HEK293 (cell line): ENCODE measurements around the gene YIPF1.

ENCODE experiments used
- CTCF ChIA-PET: fragments of 350-600 bp; formaldehyde crosslinking; extraction: SDS; loops from one replicate; lab custom pipeline; 2021; ENCODE audit warnings: antibody characterized with exemption; lab: Yijun Ruan, JAX
- POLR2A ChIA-PET: fragments of 300-600 bp; formaldehyde crosslinking; extraction: SDS; loops from one replicate; lab custom pipeline; 2020; ENCODE audit warnings: antibody characterized with exemption, inconsistent platforms; lab: Yijun Ruan, JAX
- H3K27ac ChIP-seq: fragments of 200-500 bp; sonication (Bioruptor generic); 2 replicates; pipeline ENCODE4 v1.5.1; 2014; ENCODE audit warnings: low read depth, low read length, control low read depth, inconsistent platforms; ENCODE audit errors: extremely low read depth
- H3K36me3 ChIP-seq, 2 experiments: fragments of 200-500 bp in 1 of 2; sonication (Bioruptor generic) in 1 of 2; 1 replicate in 1 of 2; 2 replicates in 1 of 2; pipeline ENCODE4 v1.5.1; 2014 to 2017; ENCODE audit warnings: inconsistent platforms in 2 of 2, low read length in 2 of 2; ENCODE audit not compliant: control insufficient read depth in 2 of 2, insufficient read depth in 1 of 2
- H3K4me1 ChIP-seq: fragments of 200-500 bp; sonication (Bioruptor generic); 2 replicates; pipeline ENCODE4 v1.5.1; 2014; ENCODE audit warnings: mild to moderate bottlenecking, low read length, inconsistent platforms; ENCODE audit not compliant: control insufficient read depth, insufficient read depth
- H3K4me3 ChIP-seq: 2 replicates; pipeline ENCODE4 v1.5.1; 2011; ENCODE audit warnings: low read depth, mild to moderate bottlenecking, control low read depth, low read length, moderate library complexity
- H3K9me3 ChIP-seq: fragments of 200-500 bp; sonication (Bioruptor generic); 2 replicates; pipeline ENCODE4 v1.5.1; 2014; ENCODE audit warnings: low read depth, low read length, inconsistent platforms; ENCODE audit not compliant: control insufficient read depth, insufficient read depth
- EGR2 ChIP-seq: fragments of 450-650 bp; formaldehyde crosslinking; IDR thresholded peaks from 2 replicates; pipeline ENCODE4 v1.5.1; 2016; ENCODE audit warnings: low read depth, missing biosample characterization, missing genetic modification characterization
- KLF16 ChIP-seq: fragments of 450-650 bp; formaldehyde crosslinking; IDR thresholded peaks from 2 replicates; pipeline ENCODE4 v1.5.1; 2017; ENCODE audit warnings: missing biosample characterization, missing genetic modification characterization
- MYNN ChIP-seq: fragments of 450-650 bp; formaldehyde crosslinking; IDR thresholded peaks from 2 replicates; pipeline ENCODE4 v1.5.1; 2016; ENCODE audit warnings: missing biosample characterization, missing genetic modification characterization, borderline replicate concordance
- OVOL3 ChIP-seq: fragments of 450-650 bp; formaldehyde crosslinking; IDR thresholded peaks from 2 replicates; pipeline ENCODE4 v1.5.1; 2016; ENCODE audit warnings: missing biosample characterization, missing genetic modification characterization
- PRDM1 ChIP-seq: fragments of 450-650 bp; formaldehyde crosslinking; IDR thresholded peaks from 2 replicates; pipeline ENCODE4; 2016; ENCODE audit warnings: missing biosample characterization, missing genetic modification characterization
- SCRT2 ChIP-seq: fragments of 450-650 bp; formaldehyde crosslinking; IDR thresholded peaks from 2 replicates; pipeline ENCODE4 v1.5.1; 2016; ENCODE audit warnings: missing biosample characterization, missing genetic modification characterization
- ZBTB7A ChIP-seq: fragments of 450-650 bp; formaldehyde crosslinking; IDR thresholded peaks from 2 replicates; pipeline ENCODE4 v1.5.1; 2016; ENCODE audit warnings: low read depth, missing biosample characterization, missing genetic modification characterization
- ZNF10 ChIP-seq: fragments of 450-650 bp; formaldehyde crosslinking; IDR thresholded peaks from 2 replicates; pipeline ENCODE4 v1.5.1; 2017; ENCODE audit warnings: missing biosample characterization, missing genetic modification characterization
- ZNF114 ChIP-seq: fragments of 450-650 bp; formaldehyde crosslinking; IDR thresholded peaks from 2 replicates; pipeline ENCODE4 v1.5.0; 2017; ENCODE audit warnings: missing biosample characterization, missing genetic modification characterization
- ZNF132 ChIP-seq: fragments of 450-650 bp; formaldehyde crosslinking; IDR thresholded peaks from 2 replicates; pipeline ENCODE4 v1.5.1; 2017; ENCODE audit warnings: missing biosample characterization, missing genetic modification characterization, borderline replicate concordance
- ZNF16 ChIP-seq: fragments of 450-650 bp; formaldehyde crosslinking; IDR thresholded peaks from 2 replicates; pipeline ENCODE4 v1.5.1; 2016; ENCODE audit warnings: low read depth, missing biosample characterization, missing genetic modification characterization
- ZNF184 ChIP-seq: fragments of 450-650 bp; IDR thresholded peaks from 2 replicates; pipeline ENCODE4 v1.5.1; 2018; ENCODE audit warnings: missing biosample characterization, mild to moderate bottlenecking, missing genetic modification characterization
- ZNF292 ChIP-seq: fragments of 450-650 bp; formaldehyde crosslinking; IDR thresholded peaks from 2 replicates; pipeline ENCODE4 v1.5.1; 2016; ENCODE audit warnings: low read depth, missing biosample characterization, missing genetic modification characterization, borderline replicate concordance
- ZNF354C ChIP-seq: fragments of 450-650 bp; formaldehyde crosslinking; IDR thresholded peaks from 2 replicates; pipeline ENCODE4 v1.5.1; 2016; ENCODE audit warnings: missing biosample characterization, missing genetic modification characterization, low read depth, borderline replicate concordance
- ZNF366 ChIP-seq: fragments of 450-650 bp; formaldehyde crosslinking; conservative IDR thresholded peaks from 2 replicates; pipeline ENCODE4 v1.5.1; 2016; ENCODE audit warnings: missing biosample characterization, missing genetic modification characterization
- ZNF37A ChIP-seq: fragments of 450-650 bp; IDR thresholded peaks from 2 replicates; pipeline ENCODE4 v1.5.1; 2018; ENCODE audit warnings: missing biosample characterization, missing genetic modification characterization
- ZNF558 ChIP-seq: fragments of 450-650 bp; formaldehyde crosslinking; IDR thresholded peaks from 2 replicates; pipeline ENCODE4 v1.5.1; 2016; ENCODE audit warnings: missing biosample characterization, missing genetic modification characterization
- ZNF561 ChIP-seq: fragments of 450-650 bp; IDR thresholded peaks from 2 replicates; pipeline ENCODE4 v1.5.1; 2018; ENCODE audit warnings: missing biosample characterization, missing genetic modification characterization, borderline replicate concordance
- ZNF600 ChIP-seq: fragments of 450-650 bp; formaldehyde crosslinking; IDR thresholded peaks from 2 replicates; pipeline ENCODE4 v1.5.1; 2016; ENCODE audit warnings: missing biosample characterization, missing genetic modification characterization
- ZNF621 ChIP-seq: fragments of 450-650 bp; formaldehyde crosslinking; IDR thresholded peaks from 2 replicates; pipeline ENCODE4 v1.5.1; 2017; ENCODE audit warnings: missing biosample characterization, missing genetic modification characterization
- ZNF623 ChIP-seq: fragments of 450-650 bp; formaldehyde crosslinking; IDR thresholded peaks from 2 replicates; pipeline ENCODE4 v1.5.1; 2016; ENCODE audit warnings: missing biosample characterization, missing genetic modification characterization
- ZNF654 ChIP-seq: fragments of 450-650 bp; formaldehyde crosslinking; IDR thresholded peaks from 2 replicates; pipeline ENCODE4 v1.5.1; 2016; ENCODE audit warnings: low read depth, missing biosample characterization, missing genetic modification characterization
- ZNF664 ChIP-seq: fragments of 450-650 bp; formaldehyde crosslinking; IDR thresholded peaks from 2 replicates; pipeline ENCODE4 v1.5.1; 2016; ENCODE audit warnings: missing biosample characterization, missing genetic modification characterization
- ZNF837 ChIP-seq: fragments of 450-650 bp; formaldehyde crosslinking; IDR thresholded peaks from 2 replicates; pipeline ENCODE4 v1.5.1; 2016; ENCODE audit warnings: missing biosample characterization, missing genetic modification characterization
- TF ChIP-seq, protein P1 (sequence below): fragments of 450-650 bp; formaldehyde crosslinking; IDR thresholded peaks from 2 replicates; pipeline ENCODE4 v1.5.1; 2016; ENCODE audit warnings: missing biosample characterization, missing genetic modification characterization, low read depth
- TF ChIP-seq, protein P2 (sequence below): fragments of 450-650 bp; formaldehyde crosslinking; IDR thresholded peaks from 2 replicates; pipeline ENCODE4 v1.5.1; 2016; ENCODE audit warnings: missing biosample characterization, missing genetic modification characterization
- TF ChIP-seq, protein P3 (sequence below): fragments of 450-650 bp; formaldehyde crosslinking; optimal IDR thresholded peaks from 2 replicates; pipeline ENCODE3; 2016; ENCODE audit warnings: missing biosample characterization, mild to moderate bottlenecking, missing genetic modification characterization
- TF ChIP-seq, protein P4 (sequence below): fragments of 450-650 bp; formaldehyde crosslinking; IDR thresholded peaks from 2 replicates; pipeline ENCODE4 v1.5.1; 2016; ENCODE audit warnings: missing biosample characterization, missing genetic modification characterization, borderline replicate concordance

Gene YIPF1

DNA sequence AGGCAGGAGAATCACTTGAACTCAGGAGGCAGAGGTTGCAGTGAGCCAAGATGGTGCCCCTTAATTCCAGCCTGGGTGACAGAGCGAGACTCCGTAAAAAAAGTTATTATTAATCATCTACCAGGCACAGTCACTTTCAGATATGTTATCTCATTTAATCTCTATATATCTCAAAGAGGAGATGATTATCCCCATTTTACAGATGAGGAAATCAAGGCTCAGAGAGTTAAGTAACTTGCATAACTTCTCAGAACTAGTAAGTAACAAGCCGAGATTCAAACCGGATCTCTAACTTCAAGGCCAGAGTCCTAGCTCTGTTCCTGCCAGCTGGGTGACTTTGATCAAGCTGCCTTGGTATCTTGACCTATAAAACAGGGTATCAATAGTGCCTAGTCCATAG lies 21.8 kb upstream of the YIPF1 start:
- POLR2A ChIA-PET, result no interaction called here
- no peak for TF ChIP-seq ZNF664 (tag by site-specific recombination)
- no peak for TF ChIP-seq ZNF10 (tag by site-specific recombination)
- TF ChIP-seq, protein P1, sequence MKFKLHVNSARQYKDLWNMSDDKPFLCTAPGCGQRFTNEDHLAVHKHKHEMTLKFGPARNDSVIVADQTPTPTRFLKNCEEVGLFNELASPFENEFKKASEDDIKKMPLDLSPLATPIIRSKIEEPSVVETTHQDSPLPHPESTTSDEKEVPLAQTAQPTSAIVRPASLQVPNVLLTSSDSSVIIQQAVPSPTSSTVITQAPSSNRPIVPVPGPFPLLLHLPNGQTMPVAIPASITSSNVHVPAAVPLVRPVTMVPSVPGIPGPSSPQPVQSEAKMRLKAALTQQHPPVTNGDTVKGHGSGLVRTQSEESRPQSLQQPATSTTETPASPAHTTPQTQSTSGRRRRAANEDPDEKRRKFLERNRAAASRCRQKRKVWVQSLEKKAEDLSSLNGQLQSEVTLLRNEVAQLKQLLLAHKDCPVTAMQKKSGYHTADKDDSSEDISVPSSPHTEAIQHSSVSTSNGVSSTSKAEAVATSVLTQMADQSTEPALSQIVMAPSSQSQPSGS (tag by site-specific recombination), result no peak
- TF ChIP-seq, all 188 proteins: peak for 0
- Histone ChIP-seq H3K4me1 (no peaks in the 10 kb centered on the region), H3K27ac (no peak overlapping the region), H3K4me3 (no peak overlapping the region), H3K36me3 (peaks cover 0 to 24% of the 10 kb centered on the region in 2 experiments; a peak in 1 of 3 replicates), H3K9me3 (no peaks in the 10 kb centered on the region)
- CTCF ChIA-PET, result interaction anchor here (1.1 kb wide), 1 partner anchor 47 kb away, joined by 3 read pairs; no protein-coding TSS in a partner anchor

DNA sequence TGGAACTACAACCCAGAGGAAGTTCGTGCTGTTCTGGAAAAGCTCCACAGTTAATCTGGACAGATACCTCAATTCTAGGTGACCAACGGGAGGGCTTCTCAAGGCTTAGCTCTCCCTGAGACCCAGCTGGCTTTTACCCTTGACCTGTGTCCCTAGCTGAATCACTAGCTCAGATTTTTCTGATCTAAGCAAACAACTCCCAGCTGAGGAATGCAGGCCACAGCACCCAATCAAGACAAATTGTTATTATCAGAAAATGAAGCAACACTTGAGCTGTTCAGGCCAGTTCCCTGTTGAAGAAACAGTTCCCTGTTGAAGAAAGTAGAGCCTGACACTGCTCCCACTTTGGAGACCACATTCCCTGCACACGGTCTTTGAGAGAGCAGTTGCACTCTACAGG lies 20.3 kb upstream of the YIPF1 start:
- H3K36me3 ChIP-seq, result peaks cover 0 to 15% of the 10 kb centered on the region in 2 experiments; a peak in 1 of 3 replicates
- H3K4me1 ChIP-seq, result no peaks in the 10 kb centered on the region
- H3K4me3 ChIP-seq, result no peak overlapping the region
- POLR2A ChIA-PET, result interaction anchor here (0.9 kb wide), 2 partner anchors 20 to 36 kb away, joined by 3 to 4 read pairs; partner anchors contain the start of genes IFT25, LRRC42 and YIPF1
- no peak overlapping the region for H3K27ac ChIP-seq
- TF ChIP-seq ZNF16 (tag by site-specific recombination) (no peak), ZBTB7A (no peak), SCRT2 (tag by site-specific recombination) (no peak), ZNF132 (tag by site-specific recombination) (no peak), ZNF623 (tag by site-specific recombination) (no peak), ZNF292 (tag by site-specific recombination) (no peak), ZNF600 (tag by site-specific recombination) (no peak), ZNF558 (no peak), ZNF561 (tag by site-specific recombination) (no peak), KLF16 (tag by site-specific recombination) (no peak), ZNF184 (tag by site-specific recombination) (no peak), ZNF654 (tag by site-specific recombination) (no peak), ZNF114 (tag by site-specific recombination) (no peak)
- TF ChIP-seq, protein P2, sequence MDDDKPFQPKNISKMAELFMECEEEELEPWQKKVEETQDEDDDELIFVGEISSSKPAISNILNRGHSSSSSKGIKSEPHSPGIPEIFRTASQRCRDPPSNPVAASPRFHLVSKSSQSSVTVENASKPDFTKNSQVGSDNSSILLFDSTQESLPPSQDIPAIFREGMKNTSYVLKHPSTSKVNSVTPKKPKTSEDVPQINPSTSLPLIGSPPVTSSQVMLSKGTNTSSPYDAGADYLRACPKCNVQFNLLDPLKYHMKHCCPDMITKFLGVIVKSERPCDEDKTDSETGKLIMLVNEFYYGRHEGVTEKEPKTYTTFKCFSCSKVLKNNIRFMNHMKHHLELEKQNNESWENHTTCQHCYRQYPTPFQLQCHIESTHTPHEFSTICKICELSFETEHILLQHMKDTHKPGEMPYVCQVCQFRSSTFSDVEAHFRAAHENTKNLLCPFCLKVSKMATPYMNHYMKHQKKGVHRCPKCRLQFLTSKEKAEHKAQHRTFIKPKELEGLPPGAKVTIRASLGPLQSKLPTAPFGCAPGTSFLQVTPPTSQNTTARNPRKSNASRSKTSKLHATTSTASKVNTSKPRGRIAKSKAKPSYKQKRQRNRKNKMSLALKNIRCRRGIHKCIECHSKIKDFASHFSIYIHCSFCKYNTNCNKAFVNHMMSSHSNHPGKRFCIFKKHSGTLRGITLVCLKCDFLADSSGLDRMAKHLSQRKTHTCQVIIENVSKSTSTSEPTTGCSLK (tag by site-specific recombination), result no peak
- TF ChIP-seq, protein P3, sequence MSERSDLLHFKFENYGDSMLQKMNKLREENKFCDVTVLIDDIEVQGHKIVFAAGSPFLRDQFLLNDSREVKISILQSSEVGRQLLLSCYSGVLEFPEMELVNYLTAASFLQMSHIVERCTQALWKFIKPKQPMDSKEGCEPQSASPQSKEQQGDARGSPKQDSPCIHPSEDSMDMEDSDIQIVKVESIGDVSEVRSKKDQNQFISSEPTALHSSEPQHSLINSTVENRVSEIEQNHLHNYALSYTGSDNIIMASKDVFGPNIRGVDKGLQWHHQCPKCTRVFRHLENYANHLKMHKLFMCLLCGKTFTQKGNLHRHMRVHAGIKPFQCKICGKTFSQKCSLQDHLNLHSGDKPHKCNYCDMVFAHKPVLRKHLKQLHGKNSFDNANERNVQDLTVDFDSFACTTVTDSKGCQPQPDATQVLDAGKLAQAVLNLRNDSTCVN (tag by site-specific recombination), result no peak
- TF ChIP-seq, all 188 proteins: peak for 0
- CTCF ChIA-PET, result no interaction called here
- H3K9me3 ChIP-seq, result no peaks in the 10 kb centered on the region

DNA sequence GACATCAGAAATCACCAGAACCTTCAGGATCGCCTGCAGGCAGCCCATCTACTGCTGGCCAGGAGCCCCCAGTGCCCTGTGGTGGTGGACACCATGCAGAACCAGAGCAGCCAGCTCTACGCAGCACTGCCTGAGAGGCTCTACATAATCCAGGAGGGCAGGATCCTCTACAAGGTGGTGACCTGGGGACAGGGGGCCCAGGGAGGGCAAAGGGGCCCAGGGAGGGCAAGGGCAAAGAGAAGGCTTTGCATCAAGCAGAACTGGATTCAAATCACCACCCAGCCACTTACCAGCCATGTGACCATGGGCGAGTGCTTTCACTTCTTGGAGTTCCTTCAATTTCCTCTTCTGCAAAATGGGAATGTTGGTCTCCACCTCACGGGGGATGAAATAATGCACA lies 16.5 kb upstream of the YIPF1 start:
- Histone ChIP-seq H3K9me3 (no peaks in the 10 kb centered on the region), H3K4me1 (no peaks in the 10 kb centered on the region), H3K4me3 (no peak overlapping the region), H3K36me3 (no peaks in the 10 kb centered on the region), H3K27ac (no peak overlapping the region)
- POLR2A ChIA-PET, result no interaction called here
- CTCF ChIA-PET, result interaction anchor here (1.5 kb wide), 1 partner anchor 27 kb away, joined by 3 read pairs; no protein-coding TSS in a partner anchor
- no peak for TF ChIP-seq ZNF37A
- no peak for TF ChIP-seq MYNN (tag by site-specific recombination)
- no peak for TF ChIP-seq ZNF366 (tag by site-specific recombination)
- no peak for TF ChIP-seq ZNF354C
- no peak for TF ChIP-seq ZNF114 (tag by site-specific recombination)
- TF ChIP-seq, protein P4, sequence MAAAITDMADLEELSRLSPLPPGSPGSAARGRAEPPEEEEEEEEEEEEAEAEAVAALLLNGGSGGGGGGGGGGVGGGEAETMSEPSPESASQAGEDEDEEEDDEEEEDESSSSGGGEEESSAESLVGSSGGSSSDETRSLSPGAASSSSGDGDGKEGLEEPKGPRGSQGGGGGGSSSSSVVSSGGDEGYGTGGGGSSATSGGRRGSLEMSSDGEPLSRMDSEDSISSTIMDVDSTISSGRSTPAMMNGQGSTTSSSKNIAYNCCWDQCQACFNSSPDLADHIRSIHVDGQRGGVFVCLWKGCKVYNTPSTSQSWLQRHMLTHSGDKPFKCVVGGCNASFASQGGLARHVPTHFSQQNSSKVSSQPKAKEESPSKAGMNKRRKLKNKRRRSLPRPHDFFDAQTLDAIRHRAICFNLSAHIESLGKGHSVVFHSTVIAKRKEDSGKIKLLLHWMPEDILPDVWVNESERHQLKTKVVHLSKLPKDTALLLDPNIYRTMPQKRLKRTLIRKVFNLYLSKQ (tag by site-specific recombination), result no peak
- no peak for TF ChIP-seq ZNF621 (tag by site-specific recombination)
- no peak for TF ChIP-seq ZNF837
- no peak for TF ChIP-seq PRDM1
- TF ChIP-seq OVOL3, result no peak
- no peak for TF ChIP-seq EGR2 (tag by site-specific recombination)
